ENCODE measurements around the gene ARHGEF10L. TPM values are rescaled to one million over a fixed set of nuclear protein-coding genes. Genes with fewer than 3 reads are reported as not detected.

Gene ARHGEF10L
- total RNA-seq, 4 donors from 2014 or later = 30.0 to 61.4 (median 44.7) TPM

DNA sequence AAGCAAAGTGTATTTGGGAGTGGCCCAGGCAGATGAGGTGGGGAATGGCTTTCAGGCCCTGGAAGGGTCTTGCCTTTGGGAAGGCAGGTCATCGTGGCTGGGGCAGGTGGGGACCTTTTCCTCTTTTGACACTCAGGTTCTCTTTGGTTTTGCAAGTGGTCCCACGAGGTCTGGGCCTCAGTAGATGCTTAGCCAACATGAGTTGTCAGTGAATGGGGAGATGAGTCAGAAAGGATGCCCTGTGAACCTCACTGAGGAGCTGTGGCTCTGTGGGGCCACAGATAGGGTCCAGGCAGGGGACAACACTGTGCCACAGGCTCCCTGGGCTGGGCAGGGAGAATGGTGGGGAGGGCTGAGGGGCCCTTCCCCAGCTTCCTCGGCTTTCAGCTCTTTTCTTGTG, 19.0 kb downstream of the ARHGEF10L start:
- H3K27me3 ChIP-seq = no peaks in the 10 kb centered on the region
- DNase-seq = no peak
- H3K27ac ChIP-seq = peak overlapping the region; percentile 78 to 96 (median 93)
- H3K36me3 ChIP-seq = peaks cover 0 to 5% (median 0%) of the 10 kb centered on the region in 3 donors
- no peak overlapping the region for H3K4me3 ChIP-seq
- no peaks in the 10 kb centered on the region for H3K9me3 ChIP-seq
- TF ChIP-seq, protein P1, sequence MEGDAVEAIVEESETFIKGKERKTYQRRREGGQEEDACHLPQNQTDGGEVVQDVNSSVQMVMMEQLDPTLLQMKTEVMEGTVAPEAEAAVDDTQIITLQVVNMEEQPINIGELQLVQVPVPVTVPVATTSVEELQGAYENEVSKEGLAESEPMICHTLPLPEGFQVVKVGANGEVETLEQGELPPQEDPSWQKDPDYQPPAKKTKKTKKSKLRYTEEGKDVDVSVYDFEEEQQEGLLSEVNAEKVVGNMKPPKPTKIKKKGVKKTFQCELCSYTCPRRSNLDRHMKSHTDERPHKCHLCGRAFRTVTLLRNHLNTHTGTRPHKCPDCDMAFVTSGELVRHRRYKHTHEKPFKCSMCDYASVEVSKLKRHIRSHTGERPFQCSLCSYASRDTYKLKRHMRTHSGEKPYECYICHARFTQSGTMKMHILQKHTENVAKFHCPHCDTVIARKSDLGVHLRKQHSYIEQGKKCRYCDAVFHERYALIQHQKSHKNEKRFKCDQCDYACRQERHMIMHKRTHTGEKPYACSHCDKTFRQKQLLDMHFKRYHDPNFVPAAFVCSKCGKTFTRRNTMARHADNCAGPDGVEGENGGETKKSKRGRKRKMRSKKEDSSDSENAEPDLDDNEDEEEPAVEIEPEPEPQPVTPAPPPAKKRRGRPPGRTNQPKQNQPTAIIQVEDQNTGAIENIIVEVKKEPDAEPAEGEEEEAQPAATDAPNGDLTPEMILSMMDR (IDR thresholded peaks at IDR 0.05) = no peak
- no peak for TF ChIP-seq POLR2A (IDR thresholded peaks at IDR 0.05)
- peaks cover 34 to 81% (median 64%) of the 10 kb centered on the region in 3 donors for H3K4me1 ChIP-seq
- intact Hi-C loops (cut with DNase I) = no loop called here
- WGBS, 2 donors = 80 to 100% methylated on average over 1 to 2 of the region's 3 CpGs

DNA sequence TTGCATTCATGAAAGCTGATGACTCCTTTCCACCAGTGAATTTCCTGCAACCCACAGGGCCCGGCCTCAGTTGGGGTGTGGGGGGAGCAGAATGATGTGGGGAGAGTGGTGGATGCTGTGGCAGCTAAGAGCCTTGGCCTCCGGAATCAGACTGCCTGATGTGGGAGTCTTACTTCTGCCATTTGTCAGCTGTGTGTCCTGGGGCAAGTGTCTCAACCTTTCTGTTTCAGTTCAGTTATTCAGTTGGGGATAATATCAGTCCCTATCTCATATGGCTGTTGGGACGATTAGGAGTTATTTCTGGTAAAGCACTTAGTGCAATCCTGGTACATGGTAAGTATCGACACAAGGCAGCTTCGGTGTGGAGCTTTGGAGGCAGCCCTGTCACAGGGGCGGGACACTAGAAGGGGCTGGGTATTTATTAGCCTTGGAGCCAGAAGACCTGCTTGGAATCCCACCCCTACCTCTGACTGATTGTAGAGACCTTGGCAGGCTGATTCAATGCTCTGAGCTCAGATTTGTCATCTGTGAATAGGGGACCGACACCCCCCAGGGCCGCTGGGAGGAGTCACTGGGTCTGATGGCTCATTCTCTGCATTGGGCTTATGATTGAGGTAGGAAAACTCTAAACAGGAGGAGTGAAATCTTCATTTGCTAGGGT, 19.6 kb downstream of the ARHGEF10L start:
- no peak for DNase-seq
- no peak for TF ChIP-seq POLR2A (IDR thresholded peaks at IDR 0.05)
- TF ChIP-seq, protein P1 (IDR thresholded peaks at IDR 0.05) = no peak

DNA sequence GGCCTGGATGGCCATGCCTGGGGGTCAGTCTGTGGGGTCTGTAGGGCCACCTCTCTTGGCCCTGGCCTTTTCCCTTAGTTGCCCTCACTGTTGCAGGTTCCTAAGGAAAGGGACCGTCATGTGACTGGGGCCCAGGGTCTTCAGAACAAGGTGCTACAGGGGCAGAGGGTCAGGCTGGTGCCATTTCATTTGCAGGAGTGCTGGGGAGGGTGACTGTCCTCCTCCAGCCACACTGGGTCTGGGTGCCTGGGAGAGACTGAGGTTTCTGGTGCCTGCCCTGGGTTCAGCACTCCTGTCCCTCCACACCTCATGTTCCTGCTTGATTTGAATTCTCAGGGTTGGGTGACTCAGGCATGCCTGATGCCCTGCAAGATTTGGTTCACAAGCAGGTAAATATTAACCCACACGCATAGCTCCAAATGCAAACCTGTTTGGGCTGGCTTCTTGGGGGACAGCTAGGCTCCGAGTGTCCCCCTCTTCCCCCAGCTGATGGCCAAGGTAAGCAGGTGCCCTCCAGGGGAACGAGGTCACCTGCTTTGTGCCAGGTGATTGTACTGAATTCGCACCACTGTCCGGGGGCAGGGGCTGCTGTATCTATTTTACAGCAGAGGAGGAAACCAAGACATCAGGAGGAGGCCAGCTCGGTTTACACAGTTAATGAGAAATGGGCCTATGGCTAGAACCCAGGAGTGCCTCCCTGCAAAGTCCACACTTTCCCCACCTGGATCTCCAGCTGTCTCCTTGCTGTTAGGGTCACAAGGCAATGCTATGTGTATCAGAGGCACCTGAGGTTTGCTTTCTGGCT, 20.3 kb downstream of the ARHGEF10L start:
- no peak for DNase-seq
- intact Hi-C loops (cut with DNase I) = no loop called here
- Histone ChIP-seq H3K9me3 (no peaks in the 10 kb centered on the region), H3K27ac (peak overlapping the region; percentile 78 to 96 (median 93)), H3K4me3 (no peak overlapping the region), H3K27me3 (no peaks in the 10 kb centered on the region), H3K36me3 (peaks cover 0 to 5% (median 0%) of the 10 kb centered on the region in 3 donors), H3K4me1 (peaks cover 33 to 81% (median 61%) of the 10 kb centered on the region in 3 donors)
- 66 to 67% methylated on average over 1 to 4 of the region's 7 CpGs for WGBS, 2 donors
- no peak for TF ChIP-seq POLR2A (IDR thresholded peaks at IDR 0.05)
- TF ChIP-seq, protein P1 (IDR thresholded peaks at IDR 0.05) = no peak

More for the DNA sequence above, 19.6 kb downstream of the ARHGEF10L start:
- Histone ChIP-seq H3K27ac (peak overlapping the region; percentile 78 to 96 (median 93)), H3K4me3 (no peak overlapping the region), H3K27me3 (no peaks in the 10 kb centered on the region), H3K9me3 (no peaks in the 10 kb centered on the region), H3K36me3 (peaks cover 0 to 5% (median 0%) of the 10 kb centered on the region in 3 donors), H3K4me1 (peaks cover 32 to 81% (median 61%) of the 10 kb centered on the region in 3 donors)
- intact Hi-C loops (cut with DNase I) = no loop called here
- WGBS, 2 donors = 76 to 80% methylated on average over 1 to 8 of the region's 8 CpGs

- peak overlapping the region; percentile 78 to 96 (median 93) for H3K27ac ChIP-seq
- no peak for TF ChIP-seq POLR2A (IDR thresholded peaks at IDR 0.05)
- TF ChIP-seq, protein P1 (IDR thresholded peaks at IDR 0.05) = no peak
- peaks cover 45 to 82% (median 69%) of the 10 kb centered on the region in 3 donors for H3K4me1 ChIP-seq
- peaks cover 0 to 5% (median 0%) of the 10 kb centered on the region in 3 donors for H3K36me3 ChIP-seq
- WGBS, 2 donors = 60% methylated on average over 5 of the region's 8 CpGs; no CpG with 5 or more reads in 1 of the 2 donors
- H3K4me3 ChIP-seq = no peak overlapping the region
- intact Hi-C loops (cut with DNase I) = no loop called here
- no peaks in the 10 kb centered on the region for H3K9me3 ChIP-seq
- no peaks in the 10 kb centered on the region for H3K27me3 ChIP-seq
- no peak for DNase-seq
Observed at GRCh38 chr1:17561247-17561548, 21.7 kb downstream of the ARHGEF10L start.

DNA sequence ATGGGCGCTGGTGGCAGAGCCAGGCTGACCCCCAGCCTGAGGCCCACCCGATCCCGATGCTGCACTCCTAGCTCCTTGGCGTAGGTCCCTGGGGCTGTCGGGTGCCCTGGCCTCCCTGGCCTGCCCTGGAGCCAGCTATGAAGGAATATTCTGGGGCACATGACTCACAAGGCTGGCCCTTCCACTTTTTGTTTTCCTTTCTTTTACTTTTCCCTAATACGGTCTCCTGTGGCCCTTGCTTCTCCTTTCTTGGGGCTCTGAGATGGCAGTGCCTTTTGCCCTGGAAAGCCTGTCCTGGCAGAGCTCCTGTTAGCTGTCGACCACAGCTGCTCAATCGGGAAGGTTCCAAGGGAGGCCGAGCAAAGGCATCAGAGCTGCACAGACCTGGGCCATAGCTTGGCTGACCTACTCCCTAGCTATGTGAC, 22.1 kb downstream of the ARHGEF10L start:
- Histone ChIP-seq H3K36me3 (peaks cover 0 to 5% (median 0%) of the 10 kb centered on the region in 3 donors), H3K27me3 (no peaks in the 10 kb centered on the region), H3K4me3 (no peak overlapping the region), H3K27ac (peak overlapping the region; percentile 78 to 96 (median 93)), H3K4me1 (peaks cover 45 to 84% (median 69%) of the 10 kb centered on the region in 3 donors), H3K9me3 (no peaks in the 10 kb centered on the region)
- DNase-seq = no peak
- WGBS, 2 donors = 35 to 41% methylated on average over 8 to 9 of the region's 9 CpGs
- intact Hi-C loops (cut with DNase I) = no loop called here
- TF ChIP-seq, protein P1 (IDR thresholded peaks at IDR 0.05) = no peak
- TF ChIP-seq POLR2A (IDR thresholded peaks at IDR 0.05) = no peak
